ENCODE measurements around the gene HDLBP.

DNA sequence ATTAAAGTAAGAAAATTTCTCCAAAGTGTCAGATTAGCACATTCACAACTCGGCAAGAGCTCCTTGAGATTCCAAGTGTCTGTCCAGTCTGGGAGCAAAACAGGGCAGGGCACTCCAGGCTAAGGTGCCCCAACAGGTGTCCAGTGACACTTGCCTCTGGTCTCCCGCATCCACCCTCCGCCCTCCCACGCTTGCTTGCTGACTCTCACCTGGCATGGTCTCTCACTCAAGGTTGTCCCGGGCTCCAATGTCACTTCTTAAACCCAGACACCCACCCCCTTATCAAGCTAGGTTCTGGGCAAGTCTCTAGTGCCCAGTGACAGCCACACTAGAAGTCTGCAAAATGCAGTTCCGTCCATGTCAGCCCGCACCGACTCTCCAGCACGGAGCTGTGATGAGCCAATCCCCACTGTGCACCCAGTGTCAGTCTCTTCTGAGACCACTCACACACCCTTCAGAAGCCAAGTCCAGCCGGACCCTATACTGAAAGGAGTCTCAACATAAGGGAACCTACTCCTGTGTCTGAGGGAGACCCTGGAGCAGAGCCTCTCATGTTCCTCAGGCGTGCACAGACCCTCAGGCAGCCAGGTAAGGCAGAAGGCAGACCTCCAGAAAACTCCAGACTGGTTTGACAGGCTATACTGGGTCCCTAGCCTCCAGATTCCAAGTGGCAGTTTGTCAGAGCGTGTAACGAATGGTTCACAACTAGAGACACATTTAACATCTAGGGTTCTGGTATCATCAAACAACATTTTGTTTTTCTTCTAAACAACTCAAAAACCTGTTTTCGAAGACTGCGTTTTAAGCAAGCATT is 45.6 kb downstream of the HDLBP start:
- TF ChIP-seq CTCF (IDR thresholded peaks at IDR 0.05 in 4 of 5, conservative IDR thresholded peaks at IDR 0.05 in 1 of 5) (no peak), POLR2A (IDR thresholded peaks at IDR 0.05) (no peak)

Data from gastrocnemius medialis (tissue), 4 donors.